NCI-H526 (cell line): ENCODE results near the gene TUBB4A.

Source experiments
- DNase-seq, 2 experiments: peaks; one replicate each; lab custom pipeline; 2025; lab: John Stamatoyannopoulos, UW

Gene TUBB4A

GRCh38 chr19:6466526-6467248 is 35.4 kb downstream of the TUBB4A start:
- DNase-seq, result no peak

- DNase-seq, result no peak
Measured at GRCh38 chr19:6465663-6466062, 36.4 kb downstream of the TUBB4A start.

GRCh38 chr19:6465006-6465405 is 37.1 kb downstream of the TUBB4A start:
- no peak for DNase-seq

GRCh38 chr19:6464070-6464873 is 37.8 kb downstream of the TUBB4A start, which contains the start of gene CRB3:
TSS of gene CRB3 (plus strand) at chr19:6464271. CDS start at chr19:6464702, 431 bp downstream.
- DNase-seq, result peak; percentile 77 to 93

- peak; percentile 91 to 97 for DNase-seq
Measured at GRCh38 chr19:6460099-6460884, 41.8 kb downstream of the TUBB4A start.

- DNase-seq, result peak; percentile 68 to 72
Measured at GRCh38 chr19:6459262-6460098, 42.6 kb downstream of the TUBB4A start, which contains the start of gene SLC25A23. TSS of gene SLC25A23 (minus strand) at chr19:6459792. CDS start at chr19:6459628, 164 bp downstream.

- no peak for DNase-seq
Measured at GRCh38 chr19:6458695-6459261, 43.3 kb downstream of the TUBB4A start.

GRCh38 chr19:6457958-6458694 is 44.0 kb downstream of the TUBB4A start:
- no peak for DNase-seq

GRCh38 chr19:6455924-6456323 is 46.2 kb downstream of the TUBB4A start:
- no peak for DNase-seq

- no peak for DNase-seq
Measured at GRCh38 chr19:6453951-6454565, 48.1 kb downstream of the TUBB4A start.

- DNase-seq, result no peak
Measured at GRCh38 chr19:6452899-6453298, 49.2 kb downstream of the TUBB4A start.

- no peak for DNase-seq
Measured at GRCh38 chr19:6452223-6452614, 49.9 kb downstream of the TUBB4A start.

- DNase-seq, result no peak
Measured at GRCh38 chr19:6451583-6452222, 50.4 kb downstream of the TUBB4A start.

- no peak for DNase-seq
Measured at GRCh38 chr19:6450166-6450565, 51.9 kb downstream of the TUBB4A start.

- no peak for DNase-seq
Measured at GRCh38 chr19:6448045-6448444, 54.1 kb downstream of the TUBB4A start.

GRCh38 chr19:6446452-6446851 is 55.7 kb downstream of the TUBB4A start:
- DNase-seq, result no peak
